Tibial nerve (tissue), 3 donors: ENCODE results near the gene TUBB3.

Source experiments
- CTCF ChIP-seq, 5 experiments: fragments of 200-600 bp in 3 of 5; fragments of 450-650 bp in 2 of 5; sonication (generic) in 3 of 5; IDR thresholded peaks; one replicate each; pipeline ENCODE4 v1.5.1; 2016 to 2019; ENCODE audit warnings: antibody characterized with exemption in 5 of 5, mild to moderate bottlenecking in 3 of 5, moderate library complexity in 2 of 5
- POLR2A ChIP-seq, 2 donors: fragments of 450-650 bp; IDR thresholded peaks; one replicate each; pipeline ENCODE4 v1.6.1; 2017; ENCODE audit warnings: antibody characterized with exemption in 2 of 2, mild to moderate bottlenecking in 2 of 2, moderate library complexity in 2 of 2

DNA sequence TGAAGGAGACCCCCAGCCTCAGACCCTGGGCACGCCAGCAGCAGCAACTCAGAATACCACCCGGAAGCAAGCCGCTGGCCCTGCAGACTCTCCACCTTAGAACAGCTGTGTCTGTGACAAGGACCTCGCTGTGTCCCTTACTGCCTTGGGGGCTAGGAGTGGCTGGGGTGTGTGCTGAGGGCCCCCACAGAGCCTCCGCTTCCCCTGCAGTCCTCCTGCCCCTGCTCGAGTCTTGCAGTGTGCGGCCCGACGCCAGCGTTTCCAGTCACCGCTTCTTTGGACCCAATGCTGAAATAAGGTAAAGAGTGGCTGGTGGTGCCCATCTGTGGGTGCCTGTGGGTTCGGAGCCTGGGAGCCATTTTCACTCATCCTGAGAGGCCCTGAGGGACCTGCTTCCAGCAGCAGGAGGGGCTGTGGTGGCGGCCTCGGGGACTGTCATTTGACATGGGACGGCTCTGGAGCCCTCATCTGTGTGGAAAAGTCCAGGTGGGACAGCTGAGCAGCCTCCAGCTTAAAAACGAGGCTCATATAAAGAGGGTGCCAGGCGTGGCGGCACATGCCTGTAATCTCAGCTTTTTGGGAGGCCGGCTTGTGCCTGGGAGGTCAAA is 19.1 kb upstream of the TUBB3 start:
- TF ChIP-seq CTCF (IDR thresholded peaks at IDR 0.05) (no peak), POLR2A (IDR thresholded peaks at IDR 0.05) (no peak)
